HG03571 (cell line): ENCODE data around the gene FILIP1.
"Not testable (repeated sequence)": the region's sequence is repeated elsewhere in the genome, so short reads cannot be mapped to it uniquely, and the experiment has no call there.

ENCODE experiments used
- ATAC-seq: cut with Tn5 transposase; IDR thresholded peaks from one replicate; pipeline ENCODE4 v1.9.1; 2021; ENCODE audit not compliant: unreplicated experiment

Gene FILIP1

DNA sequence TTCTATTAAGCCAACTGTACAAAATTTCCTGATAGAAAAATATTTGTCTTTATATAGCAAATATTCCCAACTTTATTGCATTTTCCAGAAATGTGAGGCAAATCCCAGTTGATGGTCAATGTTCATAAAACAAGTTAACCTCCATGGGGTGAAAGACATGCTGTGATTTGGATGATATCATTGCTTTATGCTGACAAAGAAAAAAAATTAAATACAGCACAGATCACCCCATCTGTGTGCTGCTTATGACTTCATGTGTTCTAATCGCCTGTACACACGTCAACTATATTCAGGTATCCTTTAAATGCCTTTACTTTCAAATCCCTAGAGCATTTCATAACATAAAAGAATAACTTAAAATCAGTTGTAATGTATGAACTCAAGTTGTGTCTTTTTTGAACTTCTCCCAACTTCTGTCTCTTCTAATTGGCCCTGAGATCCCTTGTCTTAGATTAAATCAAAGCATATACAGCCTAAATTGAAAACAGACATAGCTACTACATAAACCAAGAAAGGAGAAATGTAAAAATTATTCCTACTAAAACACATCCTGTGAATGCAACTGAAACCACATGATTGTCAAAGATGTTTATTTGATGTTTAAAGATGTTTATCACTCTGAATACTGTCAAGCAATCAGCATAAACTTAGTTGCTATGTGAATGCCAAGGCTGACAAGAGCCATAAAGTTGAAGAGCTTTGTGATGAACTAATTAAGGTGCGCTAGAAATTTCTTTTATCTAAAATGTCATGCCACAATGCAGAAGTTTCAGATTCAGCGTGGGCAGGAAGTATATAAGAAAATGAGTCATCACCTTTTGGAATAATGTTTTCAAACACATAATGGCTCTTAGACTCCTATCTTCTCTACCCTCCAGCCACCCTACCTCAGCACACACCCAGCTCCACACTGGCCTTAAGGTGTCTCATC is 68.7 kb downstream of the FILIP1 start:
- no peak for ATAC-seq

DNA sequence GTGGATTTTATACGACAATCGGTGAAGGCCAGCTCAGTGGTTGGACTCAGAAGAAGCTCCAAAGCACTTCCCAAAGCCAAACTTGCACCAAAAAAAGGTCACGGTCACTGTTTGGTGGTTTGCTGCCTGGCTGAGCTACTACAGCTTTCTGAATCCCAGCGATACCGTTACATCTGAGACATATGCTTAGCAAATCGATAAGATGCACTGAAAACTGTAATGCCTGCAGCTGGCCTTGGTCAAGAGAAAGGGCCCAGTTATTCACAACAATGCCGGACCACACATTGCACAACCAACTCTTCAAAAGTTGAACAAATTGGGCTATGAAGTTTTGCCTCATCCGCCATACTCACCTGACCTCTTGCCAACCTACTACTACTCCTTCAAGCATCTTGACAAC is 70.2 kb downstream of the FILIP1 start:
- no peak for ATAC-seq

DNA sequence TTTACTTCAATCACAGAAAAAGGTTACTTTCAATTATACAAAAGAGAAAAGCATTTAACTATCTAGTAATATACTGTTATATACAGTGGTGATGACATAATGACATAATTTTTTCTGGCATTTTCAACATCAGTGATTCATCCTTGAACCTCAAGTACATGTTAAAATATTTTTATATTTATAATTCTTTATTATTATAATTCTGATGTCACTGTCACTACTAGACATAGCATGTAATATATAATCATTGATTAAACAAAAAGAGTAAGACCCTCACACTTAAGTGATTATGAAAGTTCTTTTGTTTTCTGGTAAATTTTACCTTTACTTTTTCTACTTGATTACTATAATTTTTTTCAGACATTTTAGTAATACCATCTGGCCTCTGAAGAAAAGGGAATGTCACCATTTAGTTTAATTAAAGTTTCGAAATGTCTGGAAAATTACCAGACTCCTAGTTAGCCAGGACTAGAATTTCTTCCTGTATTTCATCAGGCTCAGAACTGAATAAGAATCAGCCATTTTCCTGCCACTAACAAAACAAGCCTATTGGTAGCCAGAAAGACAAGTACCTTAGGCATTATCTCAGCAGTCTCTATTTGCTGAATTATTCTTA is 71.5 kb downstream of the FILIP1 start:
- ATAC-seq = no peak

DNA sequence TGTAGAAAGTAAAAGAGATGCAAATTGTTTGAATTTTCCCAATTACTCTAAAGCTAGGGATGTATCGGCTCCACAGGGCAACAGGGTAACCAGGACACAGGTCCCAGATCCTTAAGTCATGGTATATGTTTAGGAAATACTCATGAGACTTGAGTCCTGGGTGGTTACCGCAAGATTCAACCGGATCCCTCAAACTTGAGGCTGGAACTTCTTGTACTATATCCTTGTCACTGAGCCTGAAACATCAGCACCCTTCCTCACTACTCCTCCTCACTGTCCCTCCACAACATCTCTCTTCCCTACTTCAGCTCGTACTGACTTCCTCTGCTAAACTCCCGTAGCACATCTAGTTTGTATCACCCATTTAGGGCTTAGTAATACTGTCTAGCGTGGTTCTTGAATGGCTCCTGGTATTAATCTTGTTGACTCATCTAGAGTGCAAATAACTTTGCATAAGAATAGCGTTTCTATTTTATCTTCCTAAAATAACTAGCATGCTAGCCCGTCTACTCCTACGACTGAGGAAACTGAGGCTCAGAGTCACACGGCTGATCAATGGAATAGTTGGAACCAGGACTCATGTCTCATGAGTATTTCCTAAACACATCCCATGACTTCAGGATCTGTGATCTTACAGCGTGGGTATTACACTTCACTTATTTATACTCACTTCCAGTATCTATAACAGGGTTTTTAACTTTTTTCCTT is 72.1 kb downstream of the FILIP1 start:
- ATAC-seq = no peak

DNA sequence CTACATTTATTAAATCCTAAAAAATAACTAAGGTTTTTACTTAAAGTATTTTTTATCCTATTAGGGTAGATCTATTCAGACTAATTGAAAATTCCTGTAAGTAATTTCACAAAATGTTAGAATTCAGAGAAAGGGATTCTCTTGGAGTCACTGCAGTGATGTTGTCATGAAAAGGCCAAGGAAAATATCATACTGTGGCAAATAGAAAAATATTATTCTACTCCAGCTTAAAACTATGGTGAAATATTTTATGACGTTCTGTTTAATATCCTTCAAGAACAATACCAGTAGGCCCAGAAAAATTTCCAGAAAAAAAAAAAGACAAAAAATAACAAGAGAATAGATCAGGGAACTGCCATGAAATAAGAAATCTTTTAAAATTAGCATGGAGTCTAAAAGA is 73.6 kb downstream of the FILIP1 start:
- no peak for ATAC-seq

DNA sequence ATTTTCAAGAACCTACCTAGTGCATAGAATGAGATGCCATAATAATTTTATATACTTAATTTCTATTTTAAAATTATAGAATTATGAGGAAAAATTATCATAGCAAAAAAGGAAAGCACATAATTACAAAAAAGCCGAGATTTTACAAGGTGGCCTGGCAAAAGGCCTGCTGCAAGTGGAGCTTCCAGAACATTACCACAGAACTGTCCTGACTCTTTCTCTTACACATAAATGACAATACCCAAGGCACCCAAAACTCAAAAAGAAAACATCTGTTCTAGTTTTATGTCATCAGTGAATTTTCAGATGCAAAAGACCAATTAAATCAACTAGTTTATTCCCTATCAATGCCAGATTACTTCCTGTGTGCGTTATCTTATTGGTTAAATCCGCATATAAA is 74.2 kb downstream of the FILIP1 start:
- no peak for ATAC-seq

DNA sequence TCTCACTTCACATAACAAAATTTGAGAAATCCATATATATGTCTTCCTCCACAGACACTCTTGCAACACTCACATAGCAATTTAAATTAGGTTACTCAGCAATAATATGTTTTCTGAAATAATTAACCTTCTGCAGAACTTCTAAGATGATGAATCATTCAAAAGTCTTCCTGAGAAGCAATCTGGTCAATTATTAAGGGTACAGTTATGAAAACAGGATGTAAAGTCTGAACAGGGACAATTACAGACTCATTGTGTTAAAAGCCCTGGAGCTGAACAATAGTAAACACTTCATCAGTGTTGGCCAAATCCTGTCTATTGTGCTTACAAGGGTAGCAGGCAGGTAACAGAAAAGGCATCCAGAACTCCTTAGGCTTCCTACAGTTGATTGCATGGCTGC is 75.4 kb downstream of the FILIP1 start:
- peak; percentile 95 for ATAC-seq

DNA sequence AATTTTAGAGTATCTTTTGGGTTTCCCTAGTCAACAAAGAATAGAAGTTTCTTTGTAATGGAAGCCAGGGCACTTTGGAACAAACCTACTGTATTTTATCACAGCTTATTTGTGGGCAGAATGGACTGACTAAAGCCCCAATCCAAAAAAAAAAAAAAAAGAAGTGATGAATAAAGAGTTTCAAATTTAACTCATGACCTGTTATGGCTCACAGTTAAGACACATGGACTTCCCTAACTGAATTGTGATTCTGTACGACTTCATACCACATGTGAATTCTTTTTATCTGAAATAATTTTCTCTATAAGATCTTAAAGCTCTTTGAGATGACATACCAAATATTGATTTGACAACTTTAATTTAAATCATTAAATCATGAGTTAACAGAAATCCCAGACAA is 77.2 kb downstream of the FILIP1 start:
- ATAC-seq = no peak

DNA sequence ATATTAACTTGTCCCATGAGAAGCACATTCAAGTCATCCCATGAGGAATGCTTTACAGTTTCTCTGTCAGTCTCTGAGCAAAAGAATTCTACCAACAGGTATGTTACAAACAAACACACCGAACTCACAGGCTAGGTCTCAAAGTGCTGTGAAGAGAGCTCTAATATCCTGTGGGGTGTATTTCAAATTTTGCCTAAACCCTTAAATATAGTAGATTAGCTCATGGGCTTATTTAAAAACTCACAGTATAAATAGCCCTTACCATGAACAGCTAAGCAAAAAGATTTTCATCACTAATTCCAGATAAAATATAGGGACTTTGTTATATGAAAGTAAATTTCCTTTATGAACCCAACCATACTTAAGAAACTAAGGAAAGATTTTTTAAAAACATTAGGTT is 77.8 kb downstream of the FILIP1 start:
- ATAC-seq = no peak

DNA sequence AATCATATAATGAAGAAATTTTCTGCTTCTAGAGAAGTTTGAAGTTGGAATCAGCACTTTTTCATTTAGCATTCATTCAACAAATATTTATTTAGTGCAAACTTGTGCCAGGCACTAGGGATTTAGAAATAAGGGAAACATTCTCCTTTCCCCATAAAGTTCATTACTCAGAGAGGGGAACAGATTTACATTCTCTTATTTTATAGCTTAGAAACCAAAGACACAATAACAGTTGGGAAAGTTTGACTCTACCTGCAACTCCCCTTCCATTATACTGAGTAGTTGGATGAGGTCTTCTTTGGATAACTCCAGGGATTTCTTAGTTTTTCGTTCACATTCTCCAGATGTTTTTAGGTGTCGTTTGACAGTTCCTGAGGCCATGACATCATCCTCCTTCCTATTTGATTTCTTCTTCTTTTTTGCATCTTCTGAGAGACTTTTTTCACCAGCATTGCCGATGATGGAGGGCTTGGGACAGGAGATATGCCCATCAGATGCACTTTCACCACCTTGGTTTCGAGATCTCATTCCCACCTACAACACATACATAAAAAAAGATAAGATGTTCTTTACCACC is 79.1 kb downstream of the FILIP1 start:
- ATAC-seq = no peak

DNA sequence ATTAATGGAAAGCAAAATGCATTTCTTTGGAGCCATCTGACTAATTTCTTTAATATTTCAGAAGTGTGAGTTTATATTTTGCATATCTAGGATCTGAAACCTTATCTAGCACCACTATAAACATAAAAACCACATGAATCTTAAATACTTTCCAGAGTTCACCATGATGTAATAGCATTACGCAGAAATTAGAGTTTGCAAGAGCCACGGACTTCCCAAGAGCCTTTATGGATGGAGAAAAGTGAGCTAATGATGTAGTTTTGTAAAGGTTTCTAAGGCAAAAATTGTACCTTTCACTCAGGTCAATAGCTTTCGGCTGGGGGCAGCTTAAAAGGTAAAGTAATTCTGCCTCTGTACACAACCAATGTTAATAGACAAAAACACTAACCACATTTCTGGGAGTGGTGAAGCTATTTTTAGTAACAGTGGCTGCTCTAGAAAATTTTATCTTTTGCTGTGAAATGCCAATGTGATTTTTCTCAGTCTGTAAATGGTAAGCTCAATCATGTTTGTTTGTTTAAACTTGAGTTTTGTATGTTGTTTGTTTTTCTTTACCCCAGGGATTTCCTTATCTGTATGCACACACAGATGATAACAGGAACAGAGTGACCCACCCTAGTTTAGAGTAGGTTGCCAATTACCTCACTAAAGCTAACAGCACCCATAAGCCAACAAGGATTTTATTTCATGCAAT is 80.5 kb downstream of the FILIP1 start:
- ATAC-seq = no peak

DNA sequence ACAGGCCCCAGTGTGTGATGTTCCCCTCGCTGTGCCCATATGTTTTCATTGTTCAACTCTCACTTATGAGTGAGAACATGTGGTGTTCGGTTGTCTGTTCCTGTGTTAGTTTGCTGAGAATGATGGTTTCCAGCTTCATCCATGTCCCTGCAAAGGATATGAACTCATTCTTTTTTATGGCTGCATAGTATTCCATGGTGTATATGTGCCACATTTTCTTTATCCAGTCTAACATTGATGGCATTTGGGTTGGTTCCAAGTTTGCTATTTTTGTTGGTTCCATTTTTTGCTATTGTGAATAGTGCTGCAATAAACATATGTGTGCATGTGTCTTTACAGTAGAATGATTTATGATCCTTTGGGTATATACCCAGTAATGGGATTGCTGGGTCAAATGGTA is 83.0 kb downstream of the FILIP1 start:
- ATAC-seq = not testable (repeated sequence)

DNA sequence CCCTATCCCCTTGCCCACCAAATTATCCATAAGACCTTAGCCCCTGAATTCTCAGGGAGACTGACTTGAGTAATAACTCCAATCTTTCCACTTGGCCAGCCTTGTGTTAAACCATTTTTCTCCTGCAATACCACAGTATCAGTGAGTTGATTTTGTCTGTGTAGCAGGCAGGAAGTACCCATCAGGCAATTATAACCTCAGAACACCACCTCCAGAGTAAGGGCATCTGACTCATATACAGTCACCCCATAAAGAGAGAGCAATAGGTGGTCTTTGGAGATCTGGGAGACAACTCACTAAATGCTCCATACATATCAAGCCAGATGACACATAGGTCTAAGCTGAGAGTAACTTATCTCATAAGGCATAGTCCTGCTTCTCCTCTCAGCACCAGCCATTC is 83.7 kb downstream of the FILIP1 start:
- no peak for ATAC-seq

DNA sequence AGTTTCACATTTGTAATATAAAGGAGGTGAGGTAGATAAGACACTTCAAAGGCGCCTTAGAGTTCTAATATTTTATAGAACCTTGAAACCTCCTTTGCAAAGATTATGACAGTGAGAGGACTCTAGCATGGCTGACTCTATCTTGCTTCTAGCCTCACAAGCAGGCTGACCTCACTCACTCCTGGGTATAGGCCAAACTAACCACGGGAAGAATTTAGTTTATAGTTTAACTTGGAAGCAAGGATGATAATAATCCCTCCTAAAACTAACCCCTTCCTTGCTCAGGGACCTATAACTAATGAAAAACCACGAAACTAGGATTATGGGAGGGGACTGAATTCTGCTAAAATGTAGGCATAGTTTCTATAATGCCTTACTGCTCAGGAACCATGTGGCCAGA is 84.3 kb downstream of the FILIP1 start:
- ATAC-seq = no peak

DNA sequence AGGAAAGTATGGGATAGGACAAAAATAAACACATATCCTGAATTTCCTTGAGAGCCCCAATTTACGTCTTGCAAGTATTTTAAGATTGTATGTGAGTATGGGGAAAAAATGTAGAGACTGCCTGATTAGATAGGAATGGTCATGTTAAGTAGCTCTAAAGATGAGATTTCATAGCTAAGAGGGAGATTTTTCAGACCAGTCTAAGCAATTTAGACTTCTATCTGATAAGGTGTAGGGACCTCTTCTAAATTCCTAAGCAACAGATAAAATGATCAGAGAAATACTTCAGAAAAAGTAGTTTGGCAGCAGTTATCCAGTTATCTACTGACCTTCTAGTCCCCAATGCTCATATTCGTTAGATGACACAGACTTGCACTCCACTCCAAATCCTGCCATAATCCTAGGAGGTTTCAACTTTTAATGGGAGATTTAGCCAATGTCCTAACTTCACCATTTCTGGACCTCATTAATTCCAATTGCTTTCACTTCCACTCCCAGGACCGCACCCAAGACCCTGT is 90.0 kb downstream of the FILIP1 start:
- no peak for ATAC-seq

DNA sequence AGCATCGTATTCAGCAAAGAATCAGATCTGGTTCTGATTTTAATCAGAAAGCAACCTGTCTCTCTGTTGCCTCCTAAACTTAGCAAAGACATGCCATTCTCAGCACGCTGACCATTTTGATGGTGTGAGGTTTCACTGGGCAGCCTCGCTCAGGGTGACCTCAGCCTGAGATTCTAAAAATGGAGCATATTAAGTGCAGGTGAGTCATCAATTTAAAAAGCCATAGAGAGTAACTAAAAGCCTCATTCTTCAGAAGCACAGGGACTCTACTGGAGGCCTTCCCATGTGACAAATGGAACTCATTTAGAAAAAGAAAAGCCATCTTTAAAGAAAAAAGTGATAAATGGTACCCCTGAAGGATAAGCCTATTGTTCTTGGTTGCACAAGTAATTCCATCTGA is 91.3 kb downstream of the FILIP1 start:
- no peak for ATAC-seq

DNA sequence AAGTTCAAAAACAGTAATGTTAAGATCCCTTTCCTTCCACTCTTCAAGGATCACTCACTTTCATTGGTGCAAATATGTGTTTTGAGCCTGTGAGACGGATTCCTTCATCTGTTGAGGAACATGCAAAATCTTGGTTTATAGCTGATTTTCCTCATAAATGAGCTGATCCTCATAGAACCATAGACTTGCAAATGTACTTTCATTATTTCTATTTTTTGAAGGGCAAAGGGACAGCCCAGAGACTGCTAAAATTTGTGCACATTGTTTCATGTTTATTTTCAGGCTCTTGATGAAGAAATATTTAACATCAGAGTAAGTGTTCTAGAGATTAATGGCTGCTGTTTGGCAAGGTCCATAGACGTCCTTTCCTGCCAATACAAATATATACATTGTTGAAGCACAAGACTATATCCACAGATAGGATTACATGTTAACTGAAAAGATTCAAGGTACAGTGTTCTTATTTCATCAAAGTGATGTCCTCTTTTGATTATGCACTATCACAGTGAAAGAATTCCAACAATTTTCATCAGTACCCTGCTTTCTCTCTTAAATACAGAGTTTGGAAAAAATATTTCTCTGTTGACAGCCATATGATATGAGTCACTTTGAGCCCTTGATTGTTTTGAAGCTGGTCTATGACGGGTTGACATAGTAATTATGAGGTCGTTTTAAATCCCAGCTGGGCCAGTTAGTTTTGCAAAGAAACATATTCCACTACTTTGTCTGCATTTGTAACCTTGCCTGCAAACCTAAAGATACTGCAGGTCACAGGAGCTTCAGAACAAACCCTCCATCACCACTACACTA is 95.7 kb downstream of the FILIP1 start:
- no peak for ATAC-seq

DNA sequence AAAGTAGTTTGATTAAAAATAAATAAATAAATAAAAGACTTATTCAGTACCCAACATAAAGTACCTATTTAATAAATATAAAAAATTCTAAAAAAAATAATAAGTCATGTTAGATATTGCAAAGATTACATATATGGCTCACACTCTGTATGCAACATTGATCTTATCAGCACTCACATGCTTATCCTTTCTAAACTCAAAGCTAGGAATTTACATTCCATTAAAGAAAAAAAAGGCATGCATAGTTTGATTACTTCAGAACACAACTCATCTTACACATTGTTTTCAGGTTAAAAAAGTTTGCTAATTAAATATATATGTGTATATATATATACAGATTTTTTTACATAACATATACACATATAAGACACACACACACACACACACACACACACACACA is 96.4 kb downstream of the FILIP1 start:
- no peak for ATAC-seq

DNA sequence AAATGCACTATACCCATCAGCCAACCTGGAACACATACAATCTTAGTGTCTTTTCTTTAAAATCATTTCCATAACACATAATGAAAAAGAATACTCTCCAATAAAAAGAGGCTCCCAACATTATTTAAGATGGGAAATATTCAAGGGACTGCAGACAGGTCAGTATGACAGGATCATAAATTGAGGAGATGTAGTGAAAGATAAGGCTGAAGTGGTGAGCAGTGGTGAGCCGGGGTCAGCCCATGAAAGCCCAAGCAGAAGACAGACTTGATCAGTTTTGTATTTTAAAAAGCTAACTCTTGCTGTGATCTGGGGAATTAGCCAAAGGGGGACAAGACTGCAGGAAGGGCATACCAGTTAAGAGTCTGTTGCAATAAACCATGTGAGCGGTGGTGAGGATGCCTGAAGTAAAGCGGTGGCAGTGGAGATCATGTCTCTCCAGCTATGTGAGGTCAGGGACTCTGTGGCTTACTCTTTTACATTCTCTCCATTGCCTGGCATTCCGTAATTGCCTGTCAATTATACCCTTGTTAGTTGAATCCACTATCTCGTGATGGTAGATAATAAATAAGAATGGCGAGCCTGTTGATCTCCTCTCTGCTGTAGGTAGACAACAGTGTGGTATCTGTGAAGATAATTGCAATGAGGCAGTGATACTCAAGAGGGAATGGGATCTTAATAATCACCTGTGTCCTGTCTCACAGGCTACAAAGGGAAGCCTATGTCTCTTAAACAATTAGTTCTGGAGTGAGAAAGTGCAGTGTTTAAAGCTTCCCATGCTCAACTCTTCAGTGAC is 97.4 kb downstream of the FILIP1 start:
- ATAC-seq = no peak
